Stomach (tissue), 9 donors: ENCODE measurements around the gene SNAPC4. TPM values are rescaled to one million over a fixed set of nuclear protein-coding genes. Genes with fewer than 3 reads are reported as not detected.

ENCODE experiments used
- DNase-seq, 2 donors: peaks; one replicate each; pipeline versions ENCODE4 v3.0.0 to v3.0.0-alpha.2; 2013 to 2019
- H3K27ac ChIP-seq, 5 donors: fragments of 200-600 bp in 4 of 5; sonication (generic) in 4 of 5; one replicate each; pipeline ENCODE4 v1.5.1; 2013 to 2019; ENCODE audit warnings: mild to moderate bottlenecking in 1 of 5, moderate library complexity in 1 of 5
- H3K27me3 ChIP-seq, 3 donors: fragments of 200-600 bp; sonication (generic); one replicate each; pipeline ENCODE4 v1.5.1; 2017 to 2019; ENCODE audit warnings: mixed run types in 1 of 3
- H3K36me3 ChIP-seq, 4 donors: fragments of 200-600 bp; sonication (generic); 1 replicate in 3 of 4; 2 replicates in 1 of 4; pipeline ENCODE4 v1.5.1; 2016 to 2019
- H3K4me1 ChIP-seq, 4 donors: fragments of 200-600 bp; sonication (generic); one replicate each; pipeline ENCODE4 v1.5.1; 2016 to 2019
- H3K4me3 ChIP-seq, 4 donors: fragments of 200-600 bp; sonication (generic) in 3 of 4; one replicate each; pipeline ENCODE4 v1.5.1; 2016 to 2019; ENCODE audit warnings: mild to moderate bottlenecking in 1 of 4
- H3K9me3 ChIP-seq, 4 donors: fragments of 200-600 bp; sonication (generic); one replicate each; pipeline ENCODE4 v1.5.1; 2016 to 2019
- EP300 ChIP-seq: sonication (generic); formaldehyde crosslinking; IDR thresholded peaks from one replicate; pipeline ENCODE4 v1.6.1; 2017; ENCODE audit warnings: antibody characterized with exemption
- POLR2A ChIP-seq, 4 donors: fragments of 450-650 bp; IDR thresholded peaks; one replicate each; pipeline ENCODE4 v1.6.1; 2016; ENCODE audit warnings: antibody characterized with exemption in 4 of 4, control low read depth in 2 of 4, mild to moderate bottlenecking in 1 of 4, moderate library complexity in 1 of 4
- POLR2AphosphoS5 ChIP-seq, 3 donors: sonication (generic); formaldehyde crosslinking; IDR thresholded peaks; one replicate each; pipeline ENCODE4 v1.6.1; 2016; ENCODE audit warnings: antibody characterized with exemption in 3 of 3
- WGBS, 5 donors: extraction: QIAGEN DNeasy Blood & Tissue Kit in 3 of 5; methylation state at CpG; one replicate each; pipeline versions ENCODE4 v1.1.5 to v1.1.7; 2013 to 2018; 5-methylcytosine and 5-hydroxymethylcytosine counted together
- intact Hi-C: fragments of 100-400 bp; cut with DNase I; formaldehyde crosslinking; loops from one replicate; pipeline ENCODE4 v1.15.1; 2023; ENCODE audit warnings: low total_unique reads
- polyA plus RNA-seq, 3 donors: library from polyadenylated mRNA; stranded (reverse); fragments of 200-250 nt; gene quantifications; one replicate each; pipeline ENCODE4 v1.2.3, GENCODE V29; 2013
- total RNA-seq, 5 donors: library from RNA; depleted of rRNA; stranded (reverse); fragments of >200 nt; gene quantifications; one replicate each; pipeline versions ENCODE4 v1.1.0 to v1.2.3, GENCODE V29; 2014 to 2016
- TF ChIP-seq, protein P1 (sequence below), 7 experiments: fragments of 450-650 bp in 4 of 7; fragments of 200-600 bp in 3 of 7; sonication (generic) in 3 of 7; IDR thresholded peaks; one replicate each; pipeline ENCODE4 v1.5.1; 2016 to 2019; ENCODE audit warnings: antibody characterized with exemption in 7 of 7, control low read depth in 2 of 7, mild to moderate bottlenecking in 1 of 7
- donor health status: healthy with polysubstance abuse.
- donor health status: Bipolar disorder and iron deficiency.
- donor health status: healthy.

The SNAPC4 gene
- total and polyA plus RNA-seq, 8 donors: 1.8 to 58.2 (median 4.4) TPM

DNA sequence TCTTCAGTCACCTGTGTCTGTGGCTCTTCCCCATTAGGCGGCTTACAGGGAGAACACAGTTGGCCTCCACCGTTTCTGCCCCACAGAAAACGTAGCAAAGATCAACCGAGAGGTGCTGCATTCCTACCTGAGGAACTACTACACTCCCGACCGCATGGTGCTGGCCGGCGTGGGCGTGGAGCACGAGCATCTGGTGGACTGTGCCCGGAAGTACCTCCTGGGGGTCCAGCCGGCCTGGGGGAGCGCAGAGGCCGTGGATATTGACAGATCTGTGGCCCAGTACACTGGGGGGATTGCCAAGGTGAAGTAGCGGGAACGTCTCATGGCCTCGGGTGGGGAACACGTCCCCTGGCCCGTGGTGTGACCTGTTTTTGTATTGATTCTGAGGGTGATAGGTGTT, 16.9 kb upstream of the SNAPC4 start:
- H3K27ac ChIP-seq: no peak overlapping the region
- no peaks in the 10 kb centered on the region for H3K9me3 ChIP-seq
- H3K27me3 ChIP-seq: no peaks in the 10 kb centered on the region
- WGBS, 5 donors: 89 to 92% (median 92%) methylated on average over 19 of the region's 19 CpGs
- no peak for DNase-seq
- intact Hi-C loops: no loop called here
- peaks cover 85 to 100% (median 97%) of the 10 kb centered on the region in 4 donors for H3K36me3 ChIP-seq
- H3K4me3 ChIP-seq: no peak overlapping the region
- no peak for TF ChIP-seq POLR2AphosphoS5 (IDR thresholded peaks at IDR 0.05)
- no peak for TF ChIP-seq EP300
- TF ChIP-seq, protein P1, sequence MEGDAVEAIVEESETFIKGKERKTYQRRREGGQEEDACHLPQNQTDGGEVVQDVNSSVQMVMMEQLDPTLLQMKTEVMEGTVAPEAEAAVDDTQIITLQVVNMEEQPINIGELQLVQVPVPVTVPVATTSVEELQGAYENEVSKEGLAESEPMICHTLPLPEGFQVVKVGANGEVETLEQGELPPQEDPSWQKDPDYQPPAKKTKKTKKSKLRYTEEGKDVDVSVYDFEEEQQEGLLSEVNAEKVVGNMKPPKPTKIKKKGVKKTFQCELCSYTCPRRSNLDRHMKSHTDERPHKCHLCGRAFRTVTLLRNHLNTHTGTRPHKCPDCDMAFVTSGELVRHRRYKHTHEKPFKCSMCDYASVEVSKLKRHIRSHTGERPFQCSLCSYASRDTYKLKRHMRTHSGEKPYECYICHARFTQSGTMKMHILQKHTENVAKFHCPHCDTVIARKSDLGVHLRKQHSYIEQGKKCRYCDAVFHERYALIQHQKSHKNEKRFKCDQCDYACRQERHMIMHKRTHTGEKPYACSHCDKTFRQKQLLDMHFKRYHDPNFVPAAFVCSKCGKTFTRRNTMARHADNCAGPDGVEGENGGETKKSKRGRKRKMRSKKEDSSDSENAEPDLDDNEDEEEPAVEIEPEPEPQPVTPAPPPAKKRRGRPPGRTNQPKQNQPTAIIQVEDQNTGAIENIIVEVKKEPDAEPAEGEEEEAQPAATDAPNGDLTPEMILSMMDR (IDR thresholded peaks at IDR 0.05): no peak
- no peak for TF ChIP-seq POLR2A (IDR thresholded peaks at IDR 0.05)
- H3K4me1 ChIP-seq: peaks cover under 1 to 5% (median 3%) of the 10 kb centered on the region in 4 donors

- H3K27ac ChIP-seq: no peak overlapping the region
- H3K36me3 ChIP-seq: peaks cover 81 to 96% (median 93%) of the 10 kb centered on the region in 4 donors
- H3K9me3 ChIP-seq: no peaks in the 10 kb centered on the region
- TF ChIP-seq POLR2A (IDR thresholded peaks at IDR 0.05) (no peak), POLR2AphosphoS5 (IDR thresholded peaks at IDR 0.05) (no peak), EP300 (no peak)
- TF ChIP-seq, protein P1 (IDR thresholded peaks at IDR 0.05): no peak
- no peaks in the 10 kb centered on the region for H3K27me3 ChIP-seq
- H3K4me3 ChIP-seq: no peak overlapping the region
- H3K4me1 ChIP-seq: peaks cover 5 to 10% (median 8%) of the 10 kb centered on the region in 4 donors
- no peak for DNase-seq
- 92 to 96% (median 95%) methylated on average over 8 of the region's 8 CpGs for WGBS, 5 donors
- intact Hi-C loops: no loop called here
Observed at GRCh38 chr9:136416427-136416826, 16.5 kb upstream of the SNAPC4 start.

- intact Hi-C loops: no loop called here
- no peak for TF ChIP-seq POLR2A (IDR thresholded peaks at IDR 0.05)
- no peak for TF ChIP-seq POLR2AphosphoS5 (IDR thresholded peaks at IDR 0.05)
- TF ChIP-seq EP300: no peak
- TF ChIP-seq, protein P1 (IDR thresholded peaks at IDR 0.05): no peak
- H3K4me3 ChIP-seq: no peak overlapping the region
- H3K4me1 ChIP-seq: peaks cover 22 to 34% (median 30%) of the 10 kb centered on the region in 4 donors
- no peak overlapping the region for H3K27ac ChIP-seq
- DNase-seq: peak in 1 of 2 donors; percentile 34
- H3K36me3 ChIP-seq: peaks cover 50 to 61% (median 59%) of the 10 kb centered on the region in 4 donors
- 68 to 77% (median 73%) methylated on average over 9 of the region's 9 CpGs for WGBS, 5 donors
- H3K27me3 ChIP-seq: no peaks in the 10 kb centered on the region
- no peaks in the 10 kb centered on the region for H3K9me3 ChIP-seq
Observed at GRCh38 chr9:136412962-136413361, 13.0 kb upstream of the SNAPC4 start.

- H3K9me3 ChIP-seq: no peaks in the 10 kb centered on the region
- peak overlapping the region; percentile 90 to 100 (median 99) for H3K4me3 ChIP-seq
- H3K4me1 ChIP-seq: peaks cover 22 to 34% (median 30%) of the 10 kb centered on the region in 4 donors
- peaks cover 47 to 60% (median 58%) of the 10 kb centered on the region in 4 donors for H3K36me3 ChIP-seq
- 19 to 42% (median 22%) methylated on average over 4 of the region's 4 CpGs for WGBS, 5 donors
- intact Hi-C loops: no loop called here
- DNase-seq: no peak
- TF ChIP-seq EP300: no peak
- no peak for TF ChIP-seq POLR2AphosphoS5 (IDR thresholded peaks at IDR 0.05)
- no peak for TF ChIP-seq POLR2A (IDR thresholded peaks at IDR 0.05)
- TF ChIP-seq, protein P1 (IDR thresholded peaks at IDR 0.05): no peak
- peak overlapping the region in 3 of 5 donors; percentile 93 to 96 (median 93) for H3K27ac ChIP-seq
- no peaks in the 10 kb centered on the region for H3K27me3 ChIP-seq
Observed at GRCh38 chr9:136411378-136411777, 11.4 kb upstream of the SNAPC4 start.
